Loucy (cell line): ENCODE measurements around the gene LIMS1.

Experiments used
- CTCF ChIP-seq: fragments of 200-600 bp; sonication (generic); conservative IDR thresholded peaks from 2 replicates; pipeline ENCODE4 v1.5.1; 2014; ENCODE audit warnings: mild to moderate bottlenecking, antibody characterized with exemption, low read length
- EZH2phosphoT487 ChIP-seq: fragments of 200-600 bp; IDR thresholded peaks from 2 replicates; pipeline ENCODE4 v1.6.1; 2018; ENCODE audit warnings: antibody characterized with exemption, mild to moderate bottlenecking, moderate library complexity, borderline replicate concordance

GRCh38 chr2:108604196-108604595 is 69.9 kb downstream of the LIMS1 start:
- no peak for TF ChIP-seq CTCF
- no peak for TF ChIP-seq EZH2phosphoT487
